SU-DHL-6 (cell line): Measurements from ENCODE around the gene FAM161A.

Experiments
- CTCF ChIP-seq: fragments of 200-600 bp; sonication (generic); IDR thresholded peaks from one replicate; pipeline ENCODE4 v1.5.1; 2017; ENCODE audit warnings: antibody characterized with exemption, mild to moderate bottlenecking, low read length, moderate library complexity; ENCODE audit not compliant: insufficient read depth, poor library complexity, severe bottlenecking
- EZH2phosphoT487 ChIP-seq: fragments of 200-600 bp; sonication (generic), shearing (Covaris generic); conservative IDR thresholded peaks from 2 replicates; pipeline ENCODE4 v1.6.1; 2018; ENCODE audit warnings: mild to moderate bottlenecking, antibody characterized with exemption, low read length, moderate library complexity, mixed read lengths

GRCh38 chr2:61807036-61807757 is 46.7 kb downstream of the FAM161A start:
- TF ChIP-seq EZH2phosphoT487 (no peak), CTCF (no peak)
